AG09309 (cell line): ENCODE measurements around the gene CREB3L2.
"Not testable (repeated sequence)": the region's sequence is repeated elsewhere in the genome, so short reads cannot be mapped to it uniquely, and the experiment has no call there.

Experiments used
- DNase-seq: peaks from one replicate; pipeline ENCODE4 v3.0.0-alpha.2; 2010; ENCODE audit warnings: low read depth
- H3K4me3 ChIP-seq: 2 replicates; pipeline ENCODE4 v1.5.1; 2011; ENCODE audit warnings: mild to moderate bottlenecking, low read depth, low read length, moderate library complexity; ENCODE audit not compliant: control insufficient read depth
- CTCF ChIP-seq: IDR thresholded peaks from 2 replicates; pipeline ENCODE4 v1.5.1; 2011; ENCODE audit warnings: mild to moderate bottlenecking, low read depth, low read length, inconsistent platforms; ENCODE audit not compliant: insufficient read depth, control insufficient read depth; ENCODE audit errors: missing control alignments

Gene CREB3L2

GRCh38 chr7:137975768-137976167 is 26.1 kb downstream of the CREB3L2 start:
- no peak overlapping the region for H3K4me3 ChIP-seq
- no peak for TF ChIP-seq CTCF
- DNase-seq, result no peak

GRCh38 chr7:137975221-137975620 is 26.7 kb downstream of the CREB3L2 start:
- TF ChIP-seq CTCF, result no peak
- no peak overlapping the region for H3K4me3 ChIP-seq
- peak; percentile 59 for DNase-seq

GRCh38 chr7:137974766-137975165 is 27.1 kb downstream of the CREB3L2 start:
- DNase-seq, result no peak
- TF ChIP-seq CTCF, result no peak

GRCh38 chr7:137970253-137970975 is 31.5 kb downstream of the CREB3L2 start:
- no peak overlapping the region for H3K4me3 ChIP-seq
- TF ChIP-seq CTCF, result no peak
- DNase-seq, result peak; percentile 92

More at GRCh38 chr7:137974766-137975165, 27.1 kb downstream of the CREB3L2 start:
- no peak overlapping the region for H3K4me3 ChIP-seq

- TF ChIP-seq CTCF, result no peak
- no peak for DNase-seq
Measured at GRCh38 chr7:137969828-137970227, 32.1 kb downstream of the CREB3L2 start.

GRCh38 chr7:137968890-137969289 is 33.0 kb downstream of the CREB3L2 start:
- no peak overlapping the region for H3K4me3 ChIP-seq
- no peak for TF ChIP-seq CTCF
- no peak for DNase-seq

More at GRCh38 chr7:137969828-137970227, 32.1 kb downstream of the CREB3L2 start:
- no peak overlapping the region for H3K4me3 ChIP-seq

- not testable (repeated sequence) for DNase-seq, H3K4me3 ChIP-seq
Measured at GRCh38 chr7:137968339-137968738, 33.5 kb downstream of the CREB3L2 start.
